Activated CD8-positive, alpha-beta memory T cell treated with anti-CD3 and anti-CD28 coated beads, Interleukin-2, amount 10 ng/mL, durations not matched to agents 7 days and 5 days (primary cell): ENCODE measurements around the gene HOXB1. TPM values are rescaled to one million over a fixed set of nuclear protein-coding genes. Genes with fewer than 3 reads are reported as not detected.
"Not testable (repeated sequence)": the region's sequence is repeated elsewhere in the genome, so short reads cannot be mapped to it uniquely, and the experiment has no call there.

Source experiments
- ATAC-seq: fragments of 150-1000 bp; cut with Tn5 transposase; one replicate; pipeline ENCODE4 v1.10.0; 2021; ENCODE audit warnings: moderate library complexity
- CTCF ChIA-PET: fragments of 350-600 bp; sonication (Branson Sonifier 250); formaldehyde crosslinking; loops from one replicate; lab custom pipeline; 2021; ENCODE audit warnings: antibody characterized with exemption; lab: Charles Lee
- DNase-seq: peaks from one replicate; pipeline ENCODE4 v3.0.0-alpha.2; 2020
- H3K27ac Mint-ChIP-seq: one replicate; pipeline ENCODE4 v1.8.0; 2021; ENCODE audit warnings: mild to moderate bottlenecking, mixed read lengths
- H3K27me3 Mint-ChIP-seq: one replicate; pipeline ENCODE4 v1.8.0; 2021; ENCODE audit warnings: mixed read lengths
- H3K36me3 Mint-ChIP-seq: one replicate; pipeline ENCODE4 v1.8.0; 2021; ENCODE audit warnings: mild to moderate bottlenecking, mixed read lengths
- H3K4me1 Mint-ChIP-seq: one replicate; pipeline ENCODE4 v1.8.0; 2021; ENCODE audit warnings: mixed read lengths
- H3K4me3 Mint-ChIP-seq: one replicate; pipeline ENCODE4 v1.8.0; 2021; ENCODE audit warnings: mild to moderate bottlenecking, moderate library complexity, mixed read lengths
- H3K9me3 Mint-ChIP-seq: one replicate; pipeline ENCODE4 v1.8.0; 2022; ENCODE audit warnings: low read depth, mixed read lengths
- total RNA-seq, 2 experiments: library from RNA; stranded (reverse); gene quantifications; one replicate each; pipeline ENCODE4 v1.2.3, GENCODE V29; 2021

HOXB1 gene
- total RNA-seq, 2 experiments from 2014 or later, result not detected

GRCh38 chr17:48509708-48510107 is 21.1 kb downstream of the HOXB1 start:
- peaks cover 73% of the 10 kb centered on the region for H3K4me1 Mint-ChIP-seq
- H3K4me3 Mint-ChIP-seq, CTCF ChIA-PET, ATAC-seq, H3K36me3 Mint-ChIP-seq, H3K9me3 Mint-ChIP-seq, H3K27ac Mint-ChIP-seq, H3K27me3 Mint-ChIP-seq, DNase-seq: not testable (repeated sequence)

- Mint-ChIP-seq H3K27ac (peak overlapping the region; percentile 82), H3K27me3 (peaks cover 11% of the 10 kb centered on the region)
- CTCF ChIA-PET, result interaction anchor here (0.6 to 5.2 kb wide), 10 partner anchors 14 to 157 kb away, joined by 3 to 43 read pairs (median 4); partner anchors contain the start of gene HOXB5
Observed at GRCh38 chr17:48506246-48506645, 24.6 kb downstream of the HOXB1 start.

GRCh38 chr17:48505788-48506187 is 25.0 kb downstream of the HOXB1 start:
- Mint-ChIP-seq H3K4me3 (no peak overlapping the region), H3K27me3 (peaks cover 15% of the 10 kb centered on the region), H3K27ac (peak overlapping the region; percentile 82), H3K4me1 (peaks cover 41% of the 10 kb centered on the region), H3K9me3 (no peaks in the 10 kb centered on the region), H3K36me3 (peaks cover 1% of the 10 kb centered on the region)
- DNase-seq (peak; percentile 88), ATAC-seq (peak; percentile 98)
- CTCF ChIA-PET, result interaction anchor here (0.6 to 5.2 kb wide), 13 partner anchors 8 to 165 kb away, joined by 3 to 43 read pairs (median 4); partner anchors contain the start of gene HOXB5

More at GRCh38 chr17:48506246-48506645, 24.6 kb downstream of the HOXB1 start:
- H3K4me1 Mint-ChIP-seq, result peaks cover 45% of the 10 kb centered on the region
- H3K9me3 Mint-ChIP-seq, result no peaks in the 10 kb centered on the region
- H3K36me3 Mint-ChIP-seq, result peaks cover 1% of the 10 kb centered on the region
- ATAC-seq (no peak), DNase-seq (no peak)
- no peak overlapping the region for H3K4me3 Mint-ChIP-seq

GRCh38 chr17:48504953-48505352 is 25.9 kb downstream of the HOXB1 start:
- CTCF ChIA-PET, result interaction anchor here (0.9 to 5.2 kb wide), 8 partner anchors 9 to 534 kb away, joined by 3 to 43 read pairs (median 4); partner anchors contain the start of genes CDK5RAP3 and HOXB5
- no peak for DNase-seq
- no peaks in the 10 kb centered on the region for H3K9me3 Mint-ChIP-seq
- no peak for ATAC-seq
- peaks cover 35% of the 10 kb centered on the region for H3K4me1 Mint-ChIP-seq
- H3K4me3 Mint-ChIP-seq, result no peak overlapping the region
- H3K36me3 Mint-ChIP-seq, result peaks cover 1% of the 10 kb centered on the region
- H3K27ac Mint-ChIP-seq, result peak overlapping the region; percentile 79
- H3K27me3 Mint-ChIP-seq, result peaks cover 21% of the 10 kb centered on the region

- H3K4me1 Mint-ChIP-seq, result peaks cover 31% of the 10 kb centered on the region
- ATAC-seq (no peak), DNase-seq (no peak)
- CTCF ChIA-PET, result interaction anchor here (0.6 to 5.2 kb wide), 8 partner anchors 10 to 835 kb away, joined by 3 to 43 read pairs (median 4); partner anchors contain the start of gene HOXB5
- no peaks in the 10 kb centered on the region for H3K36me3 Mint-ChIP-seq
- no peaks in the 10 kb centered on the region for H3K9me3 Mint-ChIP-seq
- peaks cover 21% of the 10 kb centered on the region for H3K27me3 Mint-ChIP-seq
- no peak overlapping the region for H3K27ac Mint-ChIP-seq
- no peak overlapping the region for H3K4me3 Mint-ChIP-seq
Observed at GRCh38 chr17:48503747-48504146, 27.1 kb downstream of the HOXB1 start.

GRCh38 chr17:48502901-48503300 is 27.9 kb downstream of the HOXB1 start:
- peaks cover 27% of the 10 kb centered on the region for H3K27me3 Mint-ChIP-seq
- no peak for DNase-seq
- H3K4me1 Mint-ChIP-seq, result peaks cover 31% of the 10 kb centered on the region
- H3K36me3 Mint-ChIP-seq, result no peaks in the 10 kb centered on the region
- H3K9me3 Mint-ChIP-seq, result no peaks in the 10 kb centered on the region
- CTCF ChIA-PET, result interaction anchor here (1.3 to 5.2 kb wide), 4 partner anchors 10 to 162 kb away, joined by 3 to 43 read pairs (median 4); no protein-coding TSS in a partner anchor
- ATAC-seq, result no peak
- no peak overlapping the region for H3K27ac Mint-ChIP-seq
- no peak overlapping the region for H3K4me3 Mint-ChIP-seq

GRCh38 chr17:48502312-48502711 is 28.5 kb downstream of the HOXB1 start:
- Mint-ChIP-seq H3K36me3 (no peaks in the 10 kb centered on the region), H3K27me3 (peaks cover 31% of the 10 kb centered on the region), H3K27ac (no peak overlapping the region), H3K4me1 (peaks cover 29% of the 10 kb centered on the region), H3K9me3 (no peaks in the 10 kb centered on the region), H3K4me3 (no peak overlapping the region)
- CTCF ChIA-PET, result interaction anchor here (1.3 to 2.8 kb wide), 4 partner anchors 10 to 162 kb away, joined by 3 to 14 read pairs (median 4); no protein-coding TSS in a partner anchor
- ATAC-seq (no peak), DNase-seq (no peak)

GRCh38 chr17:48500435-48501426 is 30.1 kb downstream of the HOXB1 start:
- Mint-ChIP-seq H3K27me3 (peaks cover 37% of the 10 kb centered on the region), H3K4me3 (no peak overlapping the region), H3K9me3 (no peaks in the 10 kb centered on the region), H3K36me3 (no peaks in the 10 kb centered on the region), H3K27ac (no peak overlapping the region), H3K4me1 (peaks cover 18% of the 10 kb centered on the region)
- no peak for ATAC-seq
- CTCF ChIA-PET, result interaction anchor here (0.9 to 2.8 kb wide), 6 partner anchors 8 to 149 kb away, joined by 3 to 14 read pairs (median 4); no protein-coding TSS in a partner anchor
- DNase-seq, result no peak

- H3K4me1 Mint-ChIP-seq, result peaks cover 9% of the 10 kb centered on the region
- CTCF ChIA-PET, result interaction anchor here (0.6 to 2.8 kb wide), 6 partner anchors 8 to 148 kb away, joined by 3 to 14 read pairs (median 5); partner anchors contain the start of gene HOXB5
- H3K36me3 Mint-ChIP-seq, result no peaks in the 10 kb centered on the region
- H3K27ac Mint-ChIP-seq, result no peak overlapping the region
- H3K27me3 Mint-ChIP-seq, result peaks cover 38% of the 10 kb centered on the region
- ATAC-seq, result no peak
- no peak overlapping the region for H3K4me3 Mint-ChIP-seq
- no peak for DNase-seq
- no peaks in the 10 kb centered on the region for H3K9me3 Mint-ChIP-seq
Observed at GRCh38 chr17:48499735-48500434, 30.9 kb downstream of the HOXB1 start.

GRCh38 chr17:48499248-48499647 is 31.6 kb downstream of the HOXB1 start:
- Mint-ChIP-seq H3K4me1 (peaks cover 3% of the 10 kb centered on the region), H3K4me3 (no peak overlapping the region), H3K27me3 (peaks cover 43% of the 10 kb centered on the region), H3K27ac (no peak overlapping the region), H3K36me3 (no peaks in the 10 kb centered on the region), H3K9me3 (no peaks in the 10 kb centered on the region)
- DNase-seq (no peak), ATAC-seq (no peak)
- CTCF ChIA-PET, result interaction anchor here (0.6 to 1.6 kb wide), 3 partner anchors 42 to 147 kb away, joined by 3 to 6 read pairs (median 6); partner anchors contain the start of gene HOXB5

- H3K9me3 Mint-ChIP-seq, result no peaks in the 10 kb centered on the region
- CTCF ChIA-PET, result interaction anchor here (1.0 to 1.6 kb wide), 3 partner anchors 9 to 146 kb away, joined by 3 to 6 read pairs (median 3); no protein-coding TSS in a partner anchor
Observed at GRCh38 chr17:48498164-48498850, 32.5 kb downstream of the HOXB1 start.

GRCh38 chr17:48497103-48497502 is 33.7 kb downstream of the HOXB1 start:
- no peak overlapping the region for H3K4me3 Mint-ChIP-seq
- peaks cover 5% of the 10 kb centered on the region for H3K4me1 Mint-ChIP-seq
- H3K27me3 Mint-ChIP-seq, result peaks cover 42% of the 10 kb centered on the region
- H3K27ac Mint-ChIP-seq, result no peak overlapping the region
- no peak for ATAC-seq
- H3K36me3 Mint-ChIP-seq, result no peaks in the 10 kb centered on the region
- DNase-seq, result no peak
- CTCF ChIA-PET, result interaction anchor here (0.9 to 1.6 kb wide), 4 partner anchors 14 to 237 kb away, joined by 3 to 5 read pairs (median 4); partner anchors contain the start of gene HOXB5
- no peaks in the 10 kb centered on the region for H3K9me3 Mint-ChIP-seq

More at GRCh38 chr17:48498164-48498850, 32.5 kb downstream of the HOXB1 start:
- H3K36me3 Mint-ChIP-seq, result no peaks in the 10 kb centered on the region
- no peak for ATAC-seq
- no peak overlapping the region for H3K4me3 Mint-ChIP-seq
- H3K4me1 Mint-ChIP-seq, result peaks cover 2% of the 10 kb centered on the region
- no peak for DNase-seq
- peaks cover 45% of the 10 kb centered on the region for H3K27me3 Mint-ChIP-seq
- no peak overlapping the region for H3K27ac Mint-ChIP-seq
